ENCODE data around the gene PRDM16.

The PRDM16 gene

DNA sequence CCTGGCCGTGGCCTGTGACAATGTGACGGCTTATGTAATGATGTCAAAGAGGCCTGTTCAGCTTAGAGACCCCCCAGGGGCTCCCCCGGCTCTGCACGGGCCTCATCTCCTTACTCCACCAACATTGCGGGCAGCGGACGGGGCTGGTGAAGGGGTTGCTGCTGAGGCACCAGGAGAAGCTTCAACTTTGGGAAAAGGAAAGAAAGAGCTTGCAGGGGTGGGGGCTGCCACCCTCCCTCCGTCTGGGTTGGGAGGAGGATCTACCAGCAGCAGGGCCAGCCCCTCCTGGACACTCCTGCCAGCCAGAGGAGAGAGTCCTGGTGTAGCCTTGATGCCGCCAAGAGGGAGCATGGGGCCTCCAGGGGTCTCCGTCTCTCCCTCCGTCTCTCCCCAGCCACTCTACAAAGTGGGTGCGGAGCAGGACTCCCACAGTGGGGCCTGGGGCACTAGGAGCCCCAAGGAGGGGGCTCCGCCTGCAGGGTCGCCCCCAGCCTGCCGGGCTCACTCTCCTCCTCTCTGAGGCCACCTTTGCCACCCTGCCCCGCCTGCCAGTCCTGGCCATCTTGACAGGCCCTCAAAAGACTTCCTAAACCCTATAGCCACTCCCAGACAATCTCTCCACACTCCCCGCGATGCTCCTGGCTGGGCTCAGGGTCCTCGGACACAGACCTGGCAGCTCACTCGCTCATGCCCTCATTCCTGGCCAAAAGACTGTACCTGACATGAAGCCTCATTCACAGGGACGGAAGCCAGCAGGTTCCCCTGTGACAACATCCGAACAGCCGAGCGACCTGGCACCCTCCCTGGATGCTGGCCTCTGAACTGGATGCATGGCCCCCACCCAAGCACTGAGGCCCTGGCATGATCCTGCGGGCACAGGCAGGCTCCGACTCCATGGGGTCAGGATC is 255.0 kb downstream of the PRDM16 start:
- ATAC-seq (ENCODE audit: insufficient read depth, low read depth), result no peak
- Histone ChIP-seq H3K9me3 (ENCODE audit: insufficient read depth, low read length, severe bottlenecking) (no peaks in the 10 kb centered on the region), H3K4me1 (ENCODE audit: insufficient read depth, low read length) (no peaks in the 10 kb centered on the region), H3K79me2 (ENCODE audit: insufficient read depth, low read length) (no peaks in the 10 kb centered on the region), H3K27ac (ENCODE audit: low read length) (no peak overlapping the region), H3K9ac (ENCODE audit: low read depth, low read length) (no peak overlapping the region), H3K36me3 (ENCODE audit: insufficient read depth, low read length) (no peaks in the 10 kb centered on the region), H3K27me3 (ENCODE audit: insufficient read depth, low read length, poor library complexity) (no peaks in the 10 kb centered on the region), H4K20me1 (ENCODE audit: insufficient read depth, low read length) (no peaks in the 10 kb centered on the region), H3K4me3 (ENCODE audit: low read depth in 1 of 2, low read length in 2 of 2) (no peak overlapping the region), H3K4me2 (ENCODE audit: insufficient read depth, low read length) (no peak overlapping the region), H2AFZ (ENCODE audit: low read depth, low read length) (no peak overlapping the region)
- no peak for TF ChIP-seq EZH2 (IDR thresholded peaks at IDR 0.05; ENCODE audit: borderline replicate concordance, low read depth, low read length, severe bottlenecking)
- TF ChIP-seq, protein P1, sequence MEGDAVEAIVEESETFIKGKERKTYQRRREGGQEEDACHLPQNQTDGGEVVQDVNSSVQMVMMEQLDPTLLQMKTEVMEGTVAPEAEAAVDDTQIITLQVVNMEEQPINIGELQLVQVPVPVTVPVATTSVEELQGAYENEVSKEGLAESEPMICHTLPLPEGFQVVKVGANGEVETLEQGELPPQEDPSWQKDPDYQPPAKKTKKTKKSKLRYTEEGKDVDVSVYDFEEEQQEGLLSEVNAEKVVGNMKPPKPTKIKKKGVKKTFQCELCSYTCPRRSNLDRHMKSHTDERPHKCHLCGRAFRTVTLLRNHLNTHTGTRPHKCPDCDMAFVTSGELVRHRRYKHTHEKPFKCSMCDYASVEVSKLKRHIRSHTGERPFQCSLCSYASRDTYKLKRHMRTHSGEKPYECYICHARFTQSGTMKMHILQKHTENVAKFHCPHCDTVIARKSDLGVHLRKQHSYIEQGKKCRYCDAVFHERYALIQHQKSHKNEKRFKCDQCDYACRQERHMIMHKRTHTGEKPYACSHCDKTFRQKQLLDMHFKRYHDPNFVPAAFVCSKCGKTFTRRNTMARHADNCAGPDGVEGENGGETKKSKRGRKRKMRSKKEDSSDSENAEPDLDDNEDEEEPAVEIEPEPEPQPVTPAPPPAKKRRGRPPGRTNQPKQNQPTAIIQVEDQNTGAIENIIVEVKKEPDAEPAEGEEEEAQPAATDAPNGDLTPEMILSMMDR (IDR thresholded peaks at IDR 0.05; ENCODE audit: borderline replicate concordance, extremely low read depth, low read length, poor library complexity, severe bottlenecking), result no peak
- DNase-seq, result no peak

DNA sequence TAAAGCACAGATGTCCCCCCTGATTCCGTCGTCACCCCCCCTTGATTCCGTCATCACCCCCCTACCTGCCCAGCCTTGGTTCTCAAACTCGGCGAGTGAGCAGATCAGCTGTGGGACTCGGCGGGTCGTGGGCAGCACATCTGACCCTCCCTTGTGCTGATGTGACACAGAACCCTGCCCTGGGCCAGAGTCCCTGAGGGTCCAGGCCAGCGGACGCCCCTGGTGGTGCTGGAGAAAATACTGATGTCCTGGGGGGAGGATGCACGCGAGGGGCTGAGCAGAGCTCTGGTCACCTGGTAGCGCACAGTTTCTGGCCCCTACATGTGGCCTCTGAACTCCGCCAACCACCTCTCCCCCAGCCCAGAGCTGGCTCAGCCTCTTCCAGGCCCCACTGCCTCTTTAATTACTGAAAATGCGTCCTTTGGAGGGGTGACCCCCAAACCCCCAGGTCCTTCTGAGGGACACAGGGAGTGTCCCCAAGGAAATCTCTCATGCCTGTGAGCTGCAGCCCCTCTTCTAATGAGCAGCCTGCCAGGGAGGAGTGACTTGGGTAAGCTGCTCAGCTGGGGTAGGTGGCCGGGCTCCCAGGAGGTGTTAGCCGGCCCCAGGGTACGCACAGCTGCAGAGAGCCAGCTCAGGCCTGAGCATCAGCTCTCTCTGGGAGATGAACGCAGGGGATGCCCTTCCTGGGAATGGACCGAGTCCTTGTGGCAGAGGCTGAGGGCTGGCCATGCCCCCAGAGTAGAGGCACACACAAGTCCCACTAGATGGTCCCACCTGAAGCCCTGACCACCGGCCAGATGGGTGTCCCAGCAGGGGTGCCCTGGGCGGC is 255.9 kb downstream of the PRDM16 start:
- Histone ChIP-seq H3K4me3 (ENCODE audit: low read depth in 1 of 2, low read length in 2 of 2) (no peak overlapping the region), H4K20me1 (ENCODE audit: insufficient read depth, low read length) (no peaks in the 10 kb centered on the region), H3K4me2 (ENCODE audit: insufficient read depth, low read length) (no peak overlapping the region), H3K27me3 (ENCODE audit: insufficient read depth, low read length, poor library complexity) (no peaks in the 10 kb centered on the region), H3K36me3 (ENCODE audit: insufficient read depth, low read length) (no peaks in the 10 kb centered on the region), H3K79me2 (ENCODE audit: insufficient read depth, low read length) (no peaks in the 10 kb centered on the region), H3K27ac (ENCODE audit: low read length) (no peak overlapping the region), H2AFZ (ENCODE audit: low read depth, low read length) (no peak overlapping the region), H3K9ac (ENCODE audit: low read depth, low read length) (no peak overlapping the region), H3K4me1 (ENCODE audit: insufficient read depth, low read length) (no peaks in the 10 kb centered on the region), H3K9me3 (ENCODE audit: insufficient read depth, low read length, severe bottlenecking) (no peaks in the 10 kb centered on the region)
- ATAC-seq (ENCODE audit: insufficient read depth, low read depth), result no peak
- TF ChIP-seq, protein P1 (IDR thresholded peaks at IDR 0.05; ENCODE audit: borderline replicate concordance, extremely low read depth, low read length, poor library complexity, severe bottlenecking), result no peak
- no peak for TF ChIP-seq EZH2 (IDR thresholded peaks at IDR 0.05; ENCODE audit: borderline replicate concordance, low read depth, low read length, severe bottlenecking)
- no peak for DNase-seq

DNA sequence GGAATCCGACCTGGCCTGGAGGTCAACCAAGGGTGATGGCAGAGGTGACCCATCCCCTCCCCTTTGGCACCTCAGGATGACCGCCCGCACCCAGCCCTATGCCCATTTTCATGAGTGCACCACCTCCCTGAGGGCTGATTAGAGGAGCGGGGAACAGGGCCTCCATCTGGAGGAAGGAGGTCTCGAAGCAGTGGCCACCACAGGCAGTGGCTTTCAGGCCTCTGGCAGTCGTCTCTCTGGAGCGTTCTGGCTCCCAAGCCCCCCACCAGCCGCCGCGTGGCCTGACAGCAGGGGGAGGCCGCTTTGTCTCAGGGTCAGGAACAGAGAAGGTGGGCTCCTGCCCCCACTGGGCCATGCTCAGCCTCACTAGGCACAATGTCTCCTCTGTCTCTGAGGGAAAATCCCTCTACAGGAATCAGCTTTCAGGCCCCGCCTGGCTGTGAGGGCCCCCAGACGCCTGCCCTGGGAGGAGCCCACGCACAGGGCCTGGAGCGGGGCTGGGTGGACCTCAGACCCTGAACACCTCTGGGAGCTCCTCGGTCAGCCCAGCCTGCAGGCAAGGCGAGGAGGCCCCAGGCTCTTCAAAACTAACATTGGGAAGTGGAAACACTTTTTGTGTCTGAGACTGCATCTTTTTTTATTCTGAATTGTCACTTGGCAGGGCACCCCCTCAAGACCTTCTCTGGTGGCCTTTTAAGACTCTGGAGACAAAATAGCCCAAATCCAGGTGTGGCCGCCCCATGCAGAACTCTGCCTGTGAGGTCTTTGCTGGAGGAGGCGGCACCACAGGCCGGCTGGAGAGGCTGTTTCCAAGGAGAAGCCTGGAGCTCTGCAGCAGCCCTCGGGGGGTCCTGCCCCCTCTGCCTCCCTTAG is 257.7 kb downstream of the PRDM16 start:
- Histone ChIP-seq H3K27me3 (ENCODE audit: insufficient read depth, low read length, poor library complexity) (no peaks in the 10 kb centered on the region), H4K20me1 (ENCODE audit: insufficient read depth, low read length) (no peaks in the 10 kb centered on the region), H3K4me2 (ENCODE audit: insufficient read depth, low read length) (no peak overlapping the region), H3K9me3 (ENCODE audit: insufficient read depth, low read length, severe bottlenecking) (no peaks in the 10 kb centered on the region), H3K4me3 (ENCODE audit: low read depth in 1 of 2, low read length in 2 of 2) (no peak overlapping the region), H3K9ac (ENCODE audit: low read depth, low read length) (no peak overlapping the region), H2AFZ (ENCODE audit: low read depth, low read length) (no peak overlapping the region), H3K79me2 (ENCODE audit: insufficient read depth, low read length) (no peaks in the 10 kb centered on the region), H3K27ac (ENCODE audit: low read length) (no peak overlapping the region), H3K36me3 (ENCODE audit: insufficient read depth, low read length) (no peaks in the 10 kb centered on the region), H3K4me1 (ENCODE audit: insufficient read depth, low read length) (no peaks in the 10 kb centered on the region)
- no peak for DNase-seq
- no peak for ATAC-seq (ENCODE audit: insufficient read depth, low read depth)
- TF ChIP-seq EZH2 (IDR thresholded peaks at IDR 0.05; ENCODE audit: borderline replicate concordance, low read depth, low read length, severe bottlenecking), result no peak
- TF ChIP-seq, protein P1 (IDR thresholded peaks at IDR 0.05; ENCODE audit: borderline replicate concordance, extremely low read depth, low read length, poor library complexity, severe bottlenecking), result no peak
